NB4 (cell line): Measurements from ENCODE around the gene GLB1L.

Experiments used
- CTCF ChIP-seq: IDR thresholded peaks from one replicate; pipeline ENCODE4 v1.5.1; 2012; ENCODE audit warnings: low read depth, low read length
- POLR2A ChIP-seq: IDR thresholded peaks from 2 replicates; pipeline ENCODE4 v1.6.1; 2011; ENCODE audit warnings: mild to moderate bottlenecking; ENCODE audit not compliant: insufficient read length; ENCODE audit errors: extremely low read depth

- TF ChIP-seq POLR2A, result no peak
- no peak for TF ChIP-seq CTCF
These were observed 42.5 kb upstream of the GLB1L start for GRCh38 chr2:219287580-219288265.
